NCI-H2196 (cell line): ENCODE measurements around the gene CCNJL.
"Not testable (repeated sequence)": the region's sequence is repeated elsewhere in the genome, so short reads cannot be mapped to it uniquely, and the experiment has no call there.

Experiments
- DNase-seq: peaks from one replicate; lab custom pipeline; 2025; ENCODE audit not compliant: unreplicated experiment; lab: John Stamatoyannopoulos, UW

CCNJL gene, protein sequence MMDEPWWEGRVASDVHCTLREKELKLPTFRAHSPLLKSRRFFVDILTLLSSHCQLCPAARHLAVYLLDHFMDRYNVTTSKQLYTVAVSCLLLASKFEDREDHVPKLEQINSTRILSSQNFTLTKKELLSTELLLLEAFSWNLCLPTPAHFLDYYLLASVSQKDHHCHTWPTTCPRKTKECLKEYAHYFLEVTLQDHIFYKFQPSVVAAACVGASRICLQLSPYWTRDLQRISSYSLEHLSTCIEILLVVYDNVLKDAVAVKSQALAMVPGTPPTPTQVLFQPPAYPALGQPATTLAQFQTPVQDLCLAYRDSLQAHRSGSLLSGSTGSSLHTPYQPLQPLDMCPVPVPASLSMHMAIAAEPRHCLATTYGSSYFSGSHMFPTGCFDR

GRCh38 chr5:160312134-160312959, at the start of gene CCNJL:
Gene CCNJL, minus strand, starts transcription at chr5:160312564. Its CDS starts 641 bp downstream, at chr5:160311923.
- peak; percentile 68 for DNase-seq

DNA sequence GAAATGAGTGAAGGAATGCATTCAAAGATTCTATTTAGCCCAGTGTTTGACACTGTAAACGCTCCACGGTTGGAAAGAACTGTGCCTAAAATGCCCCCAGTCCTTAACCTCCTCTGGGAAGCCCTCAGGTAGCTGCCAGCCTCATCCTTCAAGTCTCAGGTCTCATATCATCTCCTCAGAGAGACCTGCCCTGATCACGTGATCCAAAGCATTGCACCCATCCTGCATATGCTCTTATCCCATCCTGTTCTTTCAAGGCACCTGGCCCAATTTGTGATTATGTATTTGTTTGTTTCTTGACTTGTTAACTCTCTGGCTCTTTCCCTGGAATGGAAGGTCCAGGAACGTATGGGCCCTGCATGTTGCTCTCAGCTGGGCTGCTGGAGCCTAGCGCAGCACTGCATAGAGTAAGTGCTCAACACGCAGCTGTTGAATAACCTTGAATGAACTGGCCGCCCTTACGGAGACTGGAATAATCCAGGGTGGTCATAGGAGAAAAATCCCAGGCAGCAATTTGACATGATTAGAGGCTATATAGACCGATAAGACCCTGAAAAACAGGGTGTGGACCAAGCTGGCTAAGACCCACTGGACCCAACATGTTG, 49.4 kb upstream of the CCNJL start:
- no peak for DNase-seq

GRCh38 chr5:160360310-160360709, 47.9 kb upstream of the CCNJL start:
- no peak for DNase-seq

DNA sequence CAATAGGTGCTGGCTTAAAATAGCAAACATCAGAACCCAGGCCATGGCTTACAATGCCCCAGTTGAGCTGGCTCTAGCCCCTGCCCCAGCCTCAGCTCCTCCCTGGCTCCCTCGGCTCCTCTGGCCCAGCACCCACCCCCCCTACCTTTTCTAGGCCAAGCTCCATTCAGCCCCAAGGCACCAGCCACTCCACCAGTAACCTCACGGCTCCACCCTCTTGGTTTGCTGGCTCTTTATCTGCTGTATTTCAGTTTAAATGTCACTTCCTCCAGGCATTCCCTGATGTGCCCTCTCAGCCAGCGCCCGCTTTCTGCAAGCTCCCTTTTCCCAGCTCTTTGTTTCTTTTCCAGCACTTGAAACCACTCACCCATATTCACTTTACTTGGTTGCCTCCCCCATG, 47.5 kb upstream of the CCNJL start:
- no peak for DNase-seq

GRCh38 chr5:160359242-160359641, 46.9 kb upstream of the CCNJL start:
- no peak for DNase-seq

DNA sequence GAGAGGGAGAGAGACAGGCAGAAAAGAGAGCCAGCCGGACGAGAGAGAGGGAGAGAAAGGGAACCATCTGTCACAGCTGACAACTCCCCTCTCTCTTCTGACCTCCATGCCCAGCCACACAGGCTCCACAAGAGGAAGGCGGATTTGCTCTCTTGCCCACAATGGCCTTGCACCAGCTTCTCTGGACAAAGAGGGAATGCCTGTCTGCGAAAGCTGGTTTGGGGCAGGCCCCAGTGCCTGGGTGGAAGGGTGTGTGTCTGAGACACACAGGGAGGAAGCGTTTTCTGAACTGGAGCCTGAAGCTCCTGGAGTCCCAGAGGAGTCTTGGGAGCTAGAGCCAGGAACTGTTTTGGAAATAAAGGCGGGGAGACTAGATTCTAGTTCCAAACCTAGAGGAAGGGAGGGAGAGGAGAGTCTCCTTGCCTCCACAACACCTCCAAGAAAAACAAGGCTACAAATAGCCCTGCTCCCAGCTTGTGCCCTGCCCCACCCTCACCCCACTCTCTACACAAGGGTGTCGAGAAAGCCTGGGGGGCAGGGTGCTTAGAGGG, 45.6 kb upstream of the CCNJL start:
- DNase-seq = no peak

DNA sequence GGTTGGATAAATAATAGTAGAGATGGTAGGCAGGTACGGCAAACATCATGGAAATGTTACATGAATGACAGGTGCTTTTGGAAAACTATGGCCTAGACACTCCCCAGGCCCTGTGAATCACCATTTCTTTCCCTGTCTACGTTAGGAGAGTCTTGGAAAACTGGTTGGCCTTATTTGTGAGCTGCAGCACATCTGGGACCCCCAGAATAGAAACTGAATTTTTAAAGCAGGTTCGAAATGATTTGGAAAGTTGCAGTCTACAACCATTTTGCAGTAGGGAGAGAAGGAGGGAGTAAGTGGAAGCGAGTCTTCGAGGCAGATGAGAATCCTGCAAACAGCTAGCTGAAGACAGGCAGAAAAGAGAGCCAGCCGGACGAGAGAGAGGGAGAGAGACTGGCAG, 45.0 kb upstream of the CCNJL start:
- DNase-seq = no peak

DNA sequence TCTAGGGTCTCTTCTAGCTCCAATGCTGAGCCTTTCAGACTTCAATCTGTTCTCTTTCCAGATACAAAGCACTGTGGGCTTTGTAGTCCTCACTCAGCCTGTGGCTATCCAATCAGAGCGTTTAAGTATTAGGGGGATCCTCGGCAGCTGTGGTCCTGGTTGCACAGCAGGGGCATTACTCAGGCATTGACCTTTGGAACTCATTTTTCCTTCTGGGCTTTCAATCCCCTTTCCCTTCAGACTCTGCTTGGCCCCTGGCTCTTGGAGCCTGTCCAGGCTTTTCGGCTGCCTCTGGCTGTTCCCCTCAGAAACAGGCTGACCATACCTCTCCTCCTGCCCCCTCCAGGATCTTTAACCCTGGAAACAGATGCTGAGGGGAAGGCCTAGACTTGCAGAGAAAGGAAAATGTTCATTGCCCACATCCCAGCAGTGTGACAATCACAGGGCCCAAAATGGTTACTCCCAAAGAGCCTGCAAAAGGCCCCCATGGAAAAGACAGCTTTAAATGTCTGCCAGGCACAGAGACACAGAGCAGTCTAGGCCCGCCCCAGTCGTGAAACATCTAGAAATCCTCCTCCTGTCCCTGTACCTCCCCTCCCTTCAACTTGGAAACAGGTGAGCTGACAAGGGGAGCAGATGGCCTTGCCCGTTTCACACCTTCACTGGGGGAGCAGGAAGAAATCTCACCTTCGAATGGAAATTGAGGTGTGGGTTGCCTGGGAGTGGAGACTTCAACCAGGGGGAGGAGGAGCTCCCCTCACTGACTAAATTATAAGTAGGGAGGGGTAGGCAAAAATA, 44.4 kb upstream of the CCNJL start:
- DNase-seq = no peak

DNA sequence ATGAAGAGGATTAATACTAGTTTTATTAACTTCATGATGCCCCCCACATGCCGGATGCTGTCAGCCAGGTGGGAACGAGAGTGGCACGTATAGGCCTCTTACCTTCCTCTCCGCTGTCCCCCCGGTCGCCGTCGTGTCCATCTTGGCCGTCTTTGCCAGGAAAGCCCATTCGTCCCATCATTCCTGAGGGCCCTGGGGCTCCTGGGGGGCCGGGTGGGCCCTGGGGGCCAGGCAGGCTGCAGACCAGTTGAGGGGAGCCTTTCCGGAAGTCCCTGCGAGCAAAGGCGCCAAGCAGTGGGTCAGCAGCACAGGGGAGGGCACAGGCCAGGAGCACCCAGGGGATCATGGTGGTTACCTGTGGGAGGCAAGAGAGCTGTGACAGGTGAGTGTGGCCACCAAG, 42.3 kb upstream of the CCNJL start:
- no peak for DNase-seq

DNA sequence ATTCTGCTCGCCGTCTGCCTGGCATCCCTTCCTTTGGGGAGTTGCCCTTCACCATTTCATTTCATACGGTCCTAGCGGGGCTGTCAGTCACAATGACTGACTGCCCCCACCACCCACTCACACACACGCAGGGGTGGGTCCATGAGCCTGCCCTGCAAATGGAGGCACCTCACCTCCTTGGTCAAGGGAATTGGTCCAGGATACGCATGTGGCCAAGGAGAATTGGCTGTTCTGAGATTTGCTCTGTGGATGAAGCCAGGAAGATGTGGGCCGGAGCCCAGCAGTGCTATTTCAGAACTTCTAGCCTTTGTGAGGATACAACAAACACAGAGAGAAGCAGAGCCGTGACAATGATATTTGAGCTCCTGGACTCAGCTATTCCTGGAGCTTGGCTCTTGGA, 41.0 kb upstream of the CCNJL start:
- DNase-seq = no peak

DNA sequence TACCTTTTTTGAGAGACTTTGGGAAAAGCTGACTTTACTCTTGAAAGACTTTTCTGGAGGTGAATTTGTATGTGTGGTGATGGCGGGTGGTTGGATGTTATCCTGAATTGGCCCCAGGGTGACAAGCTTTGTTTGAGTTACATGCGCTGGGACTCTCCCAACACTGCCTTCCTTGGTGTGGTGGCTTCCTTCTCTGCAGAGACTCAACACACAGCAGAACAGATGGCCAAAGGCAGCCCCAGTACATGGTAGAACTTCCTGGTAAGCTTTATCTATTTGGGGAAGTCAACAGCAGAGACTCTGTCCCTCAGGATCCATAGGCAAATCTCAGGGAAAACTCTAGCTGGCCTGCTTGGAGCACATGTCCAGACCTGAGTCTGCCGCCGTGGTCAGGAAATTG, 39.9 kb upstream of the CCNJL start:
- DNase-seq = no peak

GRCh38 chr5:160349935-160350303, 37.6 kb upstream of the CCNJL start:
- DNase-seq = no peak

DNA sequence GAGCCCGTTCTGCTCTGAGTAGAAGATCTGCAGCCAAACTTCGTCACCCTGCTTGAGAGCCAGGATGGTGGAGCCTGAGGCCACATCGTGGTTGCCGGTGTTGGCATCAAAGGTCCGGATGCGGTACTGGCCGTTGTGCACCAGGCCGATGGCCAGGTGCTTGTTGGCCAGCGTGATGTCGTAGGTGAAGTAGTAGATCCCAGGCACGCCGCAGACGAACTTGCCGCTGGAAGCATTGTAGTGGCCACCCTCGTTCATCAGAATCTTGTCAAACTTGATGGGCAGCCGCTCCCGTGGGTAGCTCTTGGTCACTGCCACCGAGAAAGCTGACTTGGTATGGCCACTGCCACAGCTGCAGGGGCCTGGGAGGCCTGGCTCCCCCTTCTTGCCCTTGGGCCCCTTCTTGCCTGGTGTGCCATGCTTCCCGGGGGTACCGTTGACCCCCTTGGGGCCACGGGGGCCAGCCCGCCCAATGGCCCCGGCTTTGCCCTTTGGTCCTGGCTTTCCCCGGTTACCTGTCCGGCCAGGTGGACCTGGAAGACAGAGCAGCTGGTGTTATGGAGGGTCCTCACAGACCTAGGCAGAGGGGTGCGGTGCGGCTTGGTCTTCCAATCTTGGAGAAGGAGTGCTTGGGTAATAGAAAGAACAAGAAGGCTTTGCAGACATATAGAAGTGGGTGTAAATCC, 37.0 kb upstream of the CCNJL start:
- DNase-seq = no peak

DNA sequence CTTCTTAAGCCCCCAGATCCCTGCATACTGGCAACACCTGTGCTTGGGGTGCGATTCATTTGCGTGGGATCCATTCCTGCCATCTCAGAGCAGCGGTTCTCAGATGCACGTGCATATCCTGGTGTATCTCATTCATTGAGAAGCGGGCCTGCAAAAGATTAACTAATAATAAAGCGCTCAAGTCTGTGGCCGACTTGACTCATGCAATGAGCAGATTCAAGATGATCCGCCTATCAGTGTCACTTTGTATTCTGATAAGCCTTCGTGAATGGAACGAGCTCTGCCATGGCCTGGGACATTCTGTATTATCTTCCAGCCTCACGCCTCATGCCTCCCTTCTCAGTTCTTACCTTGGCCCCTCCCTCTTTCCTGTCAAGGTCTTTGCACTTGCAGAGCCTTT, 35.7 kb upstream of the CCNJL start:
- DNase-seq = no peak

GRCh38 chr5:160347448-160347847, 35.1 kb upstream of the CCNJL start:
- DNase-seq = no peak

DNA sequence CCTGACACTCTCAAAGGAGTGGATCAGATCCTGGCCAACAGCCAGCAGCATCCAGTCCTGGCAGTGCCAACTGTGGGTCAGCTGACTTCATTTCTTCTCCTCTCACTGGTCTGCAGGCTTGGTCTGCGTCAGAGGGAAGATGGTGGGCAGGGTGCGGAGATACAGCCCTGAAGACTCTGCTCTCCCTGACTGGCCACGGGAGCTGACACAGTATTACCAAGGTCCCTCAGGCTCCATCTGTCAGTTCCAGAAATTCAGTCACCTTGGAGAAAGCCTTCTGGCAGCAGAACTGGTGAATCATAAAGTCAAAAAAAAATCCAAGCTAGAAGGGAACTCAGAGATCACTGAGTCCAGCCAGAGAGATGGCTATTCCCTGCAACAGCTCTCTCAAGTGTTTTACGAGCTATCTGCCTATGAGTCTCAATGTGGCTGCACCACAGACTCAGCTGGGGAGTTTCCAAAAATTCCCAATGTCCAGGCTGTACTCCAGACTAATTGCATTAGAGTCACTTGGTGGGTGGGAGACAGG, 30.1 kb upstream of the CCNJL start:
- no peak for DNase-seq

GRCh38 chr5:160341309-160341870, 29.0 kb upstream of the CCNJL start:
- no peak for DNase-seq

DNA sequence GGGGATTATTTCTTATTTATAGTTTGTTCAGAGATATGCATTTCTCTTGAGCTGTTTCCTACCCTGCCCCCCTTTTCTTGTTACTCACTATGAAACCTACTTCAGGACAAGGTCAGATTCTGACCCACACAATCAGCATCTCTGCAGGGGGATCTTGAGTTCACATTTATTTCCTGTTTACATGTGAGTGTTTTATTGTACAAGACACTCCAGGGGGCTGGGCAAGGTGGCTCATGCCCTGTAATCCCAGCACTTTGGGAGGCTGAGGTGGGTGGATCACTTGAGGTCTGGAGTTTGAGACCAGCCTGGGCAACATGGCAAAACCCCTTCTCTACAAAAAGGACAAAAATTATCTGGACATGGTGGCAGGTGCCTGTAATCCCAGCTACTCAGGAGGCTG, 28.1 kb upstream of the CCNJL start:
- DNase-seq = not testable (repeated sequence)

- DNase-seq = no peak
Observed at GRCh38 chr5:160339406-160340130, 27.2 kb upstream of the CCNJL start.
